ENCODE results near the gene REXO1. TPM values are rescaled to one million over a fixed set of nuclear protein-coding genes. Genes with fewer than 3 reads are reported as not detected.
A peak's percentile ranks its signal among the peaks of the same experiment; 100 is the strongest.

The REXO1 gene
- total and polyA plus RNA-seq, 2 donors (not counting 1 experiment from before 2014, with no cell fraction given): 72.6 to 898 TPM

DNA sequence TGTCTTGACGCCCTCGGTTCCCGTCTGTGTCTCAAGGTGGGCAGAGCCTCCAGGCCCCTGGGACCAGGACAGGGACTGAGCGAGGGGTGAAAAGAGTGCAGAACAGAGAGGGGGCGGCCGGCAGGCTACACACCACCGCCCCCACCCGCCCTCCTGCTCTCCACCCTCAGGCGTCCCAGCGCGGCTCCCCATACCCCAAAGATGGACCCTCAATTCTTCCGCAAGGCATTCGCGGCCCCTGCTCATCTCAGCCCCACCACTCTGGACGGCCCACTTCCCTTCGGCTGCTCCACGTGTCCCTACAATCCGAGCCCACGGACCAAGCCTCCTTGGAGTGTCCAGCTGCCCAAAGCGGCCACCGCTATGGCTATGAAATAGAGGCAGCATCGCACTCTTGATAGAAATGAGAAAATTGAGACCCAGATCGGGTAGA is 13.3 kb upstream of the REXO1 start:
- Histone ChIP-seq H4K20me1 (ENCODE audit: control insufficient read depth, insufficient read depth, low read length, poor library complexity, severe bottlenecking) (peaks cover 57% of the 10 kb centered on the region), H3K27me3 (replicated peaks in 1 of 4; ENCODE audit: control extremely low read depth in 1 of 4, control insufficient read depth in 3 of 4, insufficient read depth in 4 of 4, low read length in 3 of 4) (no peaks in the 10 kb centered on the region), H3K9me3 (ENCODE audit: control extremely low read depth in 1 of 3, control insufficient read depth in 2 of 3, insufficient read depth in 1 of 3, low read length in 2 of 3) (no peaks in the 10 kb centered on the region), H3K27ac (ENCODE audit: low read length in 2 of 2) (peak overlapping the region; percentile 33 to 72), H3K4me1 (ENCODE audit: control insufficient read depth in 2 of 2, insufficient read depth in 2 of 2, low read length in 2 of 2) (peaks cover 38 to 60% of the 10 kb centered on the region in 2 donors), H3K36me3 (replicated peaks in 1 of 2; ENCODE audit: control extremely low read depth in 1 of 2, control insufficient read depth in 1 of 2, extremely low read depth in 1 of 2, insufficient read depth in 2 of 2, low read length in 1 of 2) (no peaks in the 10 kb centered on the region), H3K9ac (ENCODE audit: low read length) (peak overlapping the region; percentile 85), H2AFZ (ENCODE audit: insufficient read depth, low read depth, low read length, poor library complexity, severe bottlenecking) (no peak overlapping the region), H3K4me3 (ENCODE audit: control extremely low read depth in 1 of 5, extremely low read depth in 1 of 5, insufficient read depth in 1 of 5, low read depth in 2 of 5, low read length in 4 of 5) (peak overlapping the region; percentile 46 to 93 (median 74)), H3K79me2 (ENCODE audit: control insufficient read depth, insufficient read depth, low read length) (peaks cover 52% of the 10 kb centered on the region), H3K4me2 (replicated peaks; ENCODE audit: low read depth, low read length, poor library complexity, severe bottlenecking) (peak overlapping the region; percentile 98)
- POLR2A ChIA-PET: interaction anchor here (0.6 kb wide), 1 partner anchor 224 kb away, joined by 6 read pairs; no protein-coding TSS in a partner anchor
- Mint-ChIP-seq H3K4me3 (peak overlapping the region; percentile 90), H3K4me1 (peaks cover 46% of the 10 kb centered on the region), H3K27ac (peak overlapping the region; percentile 94), H3K9me3 (ENCODE audit: insufficient read depth) (no peaks in the 10 kb centered on the region), H3K27me3 (no peaks in the 10 kb centered on the region)
- DNase-seq (no peak), ATAC-seq (ENCODE audit: low read depth) (no peak)
- intact Hi-C loops (cut with micrococcal nuclease): loop anchor here (5.0 kb wide), 2 partner anchors 306 to 406 kb away; no protein-coding TSS in a partner anchor
- TF ChIP-seq CTCF (IDR thresholded peaks at IDR 0.05) (no peak), EZH2 (IDR thresholded peaks at IDR 0.05; ENCODE audit: borderline replicate concordance, insufficient read depth, low read depth, low read length, poor library complexity, severe bottlenecking) (no peak)
- CTCF ChIA-PET: interaction anchor here (1.2 kb wide), 1 partner anchor 12 kb away, joined by 4 read pairs; no protein-coding TSS in a partner anchor
- 36% methylated on average over 18 of the region's 23 CpGs for WGBS (ENCODE audit: insufficient coverage)

- peaks cover 52% of the 10 kb centered on the region for H3K4me1 Mint-ChIP-seq
- WGBS (ENCODE audit: insufficient coverage): 68% methylated on average over 20 of the region's 28 CpGs
- Histone ChIP-seq H3K9me3 (ENCODE audit: control extremely low read depth in 1 of 3, control insufficient read depth in 2 of 3, insufficient read depth in 1 of 3, low read length in 2 of 3) (no peaks in the 10 kb centered on the region), H3K4me2 (replicated peaks; ENCODE audit: low read depth, low read length, poor library complexity, severe bottlenecking) (peak overlapping the region; percentile 98), H3K4me3 (ENCODE audit: control extremely low read depth in 1 of 5, extremely low read depth in 1 of 5, insufficient read depth in 1 of 5, low read depth in 2 of 5, low read length in 4 of 5) (peak overlapping the region in 3 of 5 experiments; percentile 74 to 93 (median 80)), H3K79me2 (ENCODE audit: control insufficient read depth, insufficient read depth, low read length) (peaks cover 58% of the 10 kb centered on the region), H3K4me1 (ENCODE audit: control insufficient read depth in 2 of 2, insufficient read depth in 2 of 2, low read length in 2 of 2) (peaks cover 43 to 66% of the 10 kb centered on the region in 2 donors), H3K9ac (ENCODE audit: low read length) (no peak overlapping the region), H3K27me3 (replicated peaks in 1 of 4; ENCODE audit: control extremely low read depth in 1 of 4, control insufficient read depth in 3 of 4, insufficient read depth in 4 of 4, low read length in 3 of 4) (no peaks in the 10 kb centered on the region), H3K36me3 (replicated peaks in 1 of 2; ENCODE audit: control extremely low read depth in 1 of 2, control insufficient read depth in 1 of 2, extremely low read depth in 1 of 2, insufficient read depth in 2 of 2, low read length in 1 of 2) (no peaks in the 10 kb centered on the region), H4K20me1 (ENCODE audit: control insufficient read depth, insufficient read depth, low read length, poor library complexity, severe bottlenecking) (peaks cover 62% of the 10 kb centered on the region), H3K27ac (ENCODE audit: low read length in 2 of 2) (peak overlapping the region in 1 of 2 donors; percentile 64), H2AFZ (ENCODE audit: insufficient read depth, low read depth, low read length, poor library complexity, severe bottlenecking) (no peak overlapping the region)
- H3K27ac Mint-ChIP-seq: peak overlapping the region; percentile 94
- CTCF ChIA-PET: interaction anchor here (1.2 kb wide), 1 partner anchor 11 kb away, joined by 4 read pairs; no protein-coding TSS in a partner anchor
- intact Hi-C loops (cut with micrococcal nuclease): loop anchor here (5.0 kb wide), 2 partner anchors 306 to 406 kb away; no protein-coding TSS in a partner anchor
- no peak for DNase-seq
- TF ChIP-seq CTCF (IDR thresholded peaks at IDR 0.05): no peak
- TF ChIP-seq EZH2 (IDR thresholded peaks at IDR 0.05; ENCODE audit: borderline replicate concordance, insufficient read depth, low read depth, low read length, poor library complexity, severe bottlenecking): no peak
- no peak for ATAC-seq (ENCODE audit: low read depth)
- POLR2A ChIA-PET: interaction anchor here (0.6 to 0.7 kb wide), 2 partner anchors 192 to 224 kb away, joined by 3 to 6 read pairs; no protein-coding TSS in a partner anchor
- H3K9me3 Mint-ChIP-seq (ENCODE audit: insufficient read depth): no peaks in the 10 kb centered on the region
- H3K4me3 Mint-ChIP-seq: peak overlapping the region; percentile 90
- no peaks in the 10 kb centered on the region for H3K27me3 Mint-ChIP-seq
These were observed 12.7 kb upstream of the REXO1 start for GRCh38 chr19:1860821-1861598.
